H1 (cell line): ENCODE results near the gene ASXL1. TPM values are rescaled to one million over a fixed set of nuclear protein-coding genes. Genes with fewer than 3 reads are reported as not detected.
A peak's percentile ranks its signal among the peaks of the same experiment; 100 is the strongest.

Source experiments
- CTCF ChIA-PET: fragments of 300-600 bp; sonication (Branson Sonifier 250); formaldehyde crosslinking; loops from one replicate; lab custom pipeline; 2021; ENCODE audit not compliant: partially characterized antibody; lab: Charles Lee
- POLR2A ChIA-PET: fragments of 300-600 bp; sonication (Branson Sonifier 250); formaldehyde crosslinking; loops from one replicate; lab custom pipeline; 2021; ENCODE audit warnings: inconsistent platforms; ENCODE audit not compliant: partially characterized antibody; lab: Charles Lee
- DNase-seq, 2 experiments: peaks; one replicate each; pipeline versions ENCODE4 v3.0.0 to v3.0.0-alpha.2; 2010 to 2022; ENCODE audit warnings: low spot score in 2 of 2, low read depth in 1 of 2, mixed read lengths in 1 of 2
- FAIRE-seq: peaks from 2 replicates; lab custom pipeline; 2011; peaks lifted over from hg19 to GRCh38; lab: Jason Lieb, UNC
- H2AFZ ChIP-seq: 2 replicates; pipeline ENCODE4 v1.8.1; 2012; ENCODE audit warnings: low read length, inconsistent platforms
- H2AK5ac ChIP-seq: 2 replicates; pipeline ENCODE4 v1.6.1; 2013; ENCODE audit warnings: low read depth, low read length
- H2BK120ac ChIP-seq: replicated peaks from 2 replicates; pipeline ENCODE3; 2013; ENCODE audit warnings: low read depth, low read length, inconsistent platforms
- H2BK12ac ChIP-seq: 2 replicates; pipeline ENCODE4 v1.6.1; 2013; ENCODE audit warnings: low read depth, low read length
- H2BK15ac ChIP-seq: 2 replicates; pipeline ENCODE4 v1.6.1; 2013; ENCODE audit warnings: low read length
- H2BK20ac ChIP-seq: 2 replicates; pipeline ENCODE4 v1.6.1; 2013; ENCODE audit warnings: low read length
- H2BK5ac ChIP-seq: 2 replicates; pipeline ENCODE4 v1.6.1; 2013; ENCODE audit warnings: low read depth, low read length
- H3K14ac ChIP-seq: 2 replicates; pipeline ENCODE4 v1.6.1; 2013; ENCODE audit warnings: inconsistent platforms; ENCODE audit not compliant: insufficient read length
- H3K18ac ChIP-seq: 2 replicates; pipeline ENCODE4 v1.6.1; 2013; ENCODE audit warnings: low read length; ENCODE audit errors: extremely low read depth
- H3K23ac ChIP-seq: 2 replicates; pipeline ENCODE4 v1.6.1; 2013; ENCODE audit warnings: inconsistent platforms; ENCODE audit not compliant: insufficient read length
- H3K23me2 ChIP-seq: 2 replicates; pipeline ENCODE4 v1.6.1; 2013; ENCODE audit warnings: low read depth, low read length
- H3K27ac ChIP-seq: 2 replicates; pipeline ENCODE4 v1.6.1; 2011; ENCODE audit warnings: low read depth, low read length, inconsistent platforms
- H3K27me3 ChIP-seq, 4 experiments: replicated peaks in 1 of 4; 1 replicate in 1 of 4; 2 replicates in 3 of 4; pipeline versions ENCODE4 v1.6.1 to v1.8.1; 2011 to 2013; ENCODE audit warnings: low read length in 3 of 4, mild to moderate bottlenecking in 3 of 4, inconsistent platforms in 2 of 4, mixed read lengths in 2 of 4, moderate library complexity in 1 of 4; ENCODE audit not compliant: control insufficient read depth in 3 of 4, insufficient read depth in 3 of 4; ENCODE audit errors: extremely low read depth in 1 of 4
- H3K36me3 ChIP-seq, 4 experiments: 2 replicates each; pipeline versions ENCODE4 v1.6.1 to v1.8.1; 2011 to 2013; ENCODE audit warnings: mild to moderate bottlenecking in 4 of 4, low read length in 3 of 4, moderate library complexity in 2 of 4, control low read depth in 1 of 4, inconsistent platforms in 1 of 4; ENCODE audit not compliant: insufficient read depth in 4 of 4, control insufficient read depth in 2 of 4
- H3K4ac ChIP-seq: replicated peaks from 2 replicates; pipeline ENCODE3; 2013; ENCODE audit warnings: low read length, low read depth, mixed read lengths, inconsistent platforms; ENCODE audit not compliant: insufficient read length
- H3K4me1 ChIP-seq, 4 experiments: replicated peaks in 1 of 4; 1 replicate in 1 of 4; 2 replicates in 3 of 4; pipeline versions ENCODE4 v1.6.1 to v1.8.1; 2011 to 2013; ENCODE audit warnings: low read length in 3 of 4, inconsistent platforms in 2 of 4, mixed read lengths in 1 of 4; ENCODE audit not compliant: insufficient read depth in 4 of 4, control insufficient read depth in 3 of 4
- H3K4me2 ChIP-seq, 2 experiments: 2 replicates each; pipeline versions ENCODE4 v1.6.1 to v1.8.1; 2011 to 2013; ENCODE audit warnings: low read depth in 2 of 2, low read length in 2 of 2, control low read depth in 1 of 2, inconsistent platforms in 1 of 2, mild to moderate bottlenecking in 1 of 2; ENCODE audit not compliant: insufficient read depth in 1 of 2
- H3K4me3 ChIP-seq, 4 experiments: fragments of 200-600, 300-600 bp in 1 of 4; sonication (generic), shearing (Covaris generic), sonication (Bioruptor Twin) in 1 of 4; 2 replicates each; pipeline versions ENCODE4 v1.5.1 to v1.8.1; 2011 to 2016; ENCODE audit warnings: low read length in 4 of 4, low read depth in 3 of 4, control low read depth in 2 of 4, inconsistent platforms in 2 of 4, mild to moderate bottlenecking in 2 of 4, mixed read lengths in 1 of 4, moderate library complexity in 1 of 4; ENCODE audit not compliant: insufficient read depth in 2 of 4; ENCODE audit errors: extremely low read depth in 1 of 4
- H3K56ac ChIP-seq: replicated peaks from 2 replicates; pipeline ENCODE3; 2013; ENCODE audit warnings: low read depth, mild to moderate bottlenecking, mixed read lengths, low read length, inconsistent platforms; ENCODE audit not compliant: insufficient read length
- H3K79me1 ChIP-seq: 2 replicates; pipeline ENCODE4 v1.6.1; 2013; ENCODE audit warnings: low read depth, low read length, control low read depth
- H3K79me2 ChIP-seq, 2 experiments: 2 replicates each; pipeline versions ENCODE4 v1.6.1 to v1.8.1; 2012 to 2013; ENCODE audit warnings: low read length in 2 of 2, mild to moderate bottlenecking in 2 of 2, inconsistent platforms in 1 of 2; ENCODE audit not compliant: insufficient read depth in 2 of 2, control insufficient read depth in 1 of 2
- H3K9ac ChIP-seq, 4 experiments: replicated peaks in 1 of 4; 1 replicate in 1 of 4; 2 replicates in 3 of 4; pipeline versions ENCODE4 v1.6.1 to v1.8.1; 2011 to 2013; ENCODE audit warnings: low read depth in 3 of 4, low read length in 3 of 4, control low read depth in 2 of 4, mild to moderate bottlenecking in 2 of 4, moderate library complexity in 2 of 4, inconsistent platforms in 1 of 4; ENCODE audit errors: extremely low read depth in 1 of 4
- H3K9me3 ChIP-seq, 2 experiments: 2 replicates each; pipeline versions ENCODE4 v1.6.1 to v1.8.1; 2012 to 2013; ENCODE audit warnings: mild to moderate bottlenecking in 2 of 2, moderate library complexity in 2 of 2, control low read depth in 1 of 2, inconsistent platforms in 1 of 2, low read depth in 1 of 2, low read length in 1 of 2, mixed read lengths in 1 of 2; ENCODE audit not compliant: insufficient read depth in 2 of 2
- H4K20me1 ChIP-seq, 2 experiments: replicated peaks in 1 of 2; 2 replicates each; pipeline versions ENCODE3 to v1.8.1; 2011 to 2013; ENCODE audit warnings: inconsistent platforms in 2 of 2, low read length in 2 of 2, mild to moderate bottlenecking in 1 of 2; ENCODE audit not compliant: insufficient read depth in 2 of 2, control insufficient read depth in 1 of 2
- H4K5ac ChIP-seq: 2 replicates; pipeline ENCODE4 v1.6.1; 2013; ENCODE audit warnings: low read length, low read depth, mixed read lengths, inconsistent platforms; ENCODE audit not compliant: insufficient read length
- H4K8ac ChIP-seq: 2 replicates; pipeline ENCODE4 v1.8.0; 2013; ENCODE audit warnings: mild to moderate bottlenecking, moderate library complexity, low read length, inconsistent platforms; ENCODE audit not compliant: insufficient read depth; ENCODE audit errors: extremely low read depth
- H4K91ac ChIP-seq: replicated peaks from 2 replicates; pipeline ENCODE3; 2013; ENCODE audit warnings: low read length, mixed read lengths, inconsistent platforms; ENCODE audit not compliant: insufficient read length
- CTBP2 ChIP-seq: IDR thresholded peaks from 2 replicates; pipeline ENCODE4 v1.7.0; 2011; ENCODE audit warnings: borderline replicate concordance, mild to moderate bottlenecking, moderate library complexity, mixed read lengths, low read length; ENCODE audit not compliant: insufficient read depth, insufficient read length
- JUND ChIP-seq: IDR thresholded peaks from 2 replicates; pipeline ENCODE4 v1.6.1; 2011; ENCODE audit warnings: mild to moderate bottlenecking, improper control_type of control experiment, low read length
- KDM1A ChIP-seq: fragments of 200-600, 300-600 bp; sonication (generic); IDR thresholded peaks from 2 replicates; pipeline ENCODE4 v1.7.1; 2016; ENCODE audit warnings: mild to moderate bottlenecking, low read length, borderline replicate concordance
- SAP30 ChIP-seq: fragments of 300-600 bp; sonication (generic); IDR thresholded peaks from 2 replicates; pipeline ENCODE4 v1.7.1; 2012; ENCODE audit warnings: low read length, moderate library complexity, mild to moderate bottlenecking, inconsistent platforms; ENCODE audit not compliant: insufficient read depth, insufficient replicate concordance
- SIX5 ChIP-seq: IDR thresholded peaks from 2 replicates; pipeline ENCODE4 v1.6.1; 2011; ENCODE audit warnings: mild to moderate bottlenecking, low read depth, low read length
- SP1 ChIP-seq: IDR thresholded peaks from 2 replicates; pipeline ENCODE4 v1.6.1; 2011; ENCODE audit warnings: low read depth, low read length
- TAF7 ChIP-seq: optimal IDR thresholded peaks from 2 replicates; pipeline ENCODE3; 2011; ENCODE audit warnings: low read depth, mild to moderate bottlenecking, inconsistent platforms, low read length, moderate library complexity, borderline replicate concordance
- WGBS, 2 experiments: shearing (Covaris generic) in 1 of 2; methylation state at CpG; one replicate each; pipeline versions ENCODE4 v1.1.6 to v1.1.7; 2013 to 2015; ENCODE audit warnings: low lambda C conversion rate in 2 of 2, mixed read lengths in 2 of 2, inconsistent platforms in 1 of 2, low coverage in 1 of 2, missing lambda C conversion rate in 1 of 2; ENCODE audit not compliant: insufficient replicate concordance in 2 of 2, insufficient coverage in 1 of 2, insufficient read length in 1 of 2; ENCODE audit errors: extremely low coverage in 1 of 2, missing lambda C conversion rate in 1 of 2; 5-methylcytosine and 5-hydroxymethylcytosine counted together
- polyA plus RNA-seq, 7 experiments: library from polyadenylated mRNA; depleted of rRNA in 3 of 7; stranded (reverse) in 5 of 7; unstranded in 2 of 7; fragments of >200 nt in 5 of 7; fragments of 200-250 nt in 2 of 7; gene quantifications; 1 replicate in 5 of 7; 2 replicates in 1 of 7; 4 replicates in 1 of 7; pipeline versions ENCODE4 v1.2.1 to v1.2.3, GENCODE V29; 2011 to 2013; ENCODE audit warnings: missing spikeins in 2 of 7, mixed read lengths in 2 of 7
- total RNA-seq: library from RNA; stranded (reverse); fragmentation: NEBNext Ultra II Directional; extraction: Animal tissue kit (Norgen Biotek cat#: 25700); gene quantifications from 2 replicates; pipeline ENCODE4 v1.2.1, GENCODE V29; 2021
- TF ChIP-seq, protein P1 (sequence below): IDR thresholded peaks from 2 replicates; pipeline ENCODE4 v1.6.1; 2012; ENCODE audit warnings: low read length, inconsistent platforms
- TF ChIP-seq, protein P2 (sequence below), 3 experiments: IDR thresholded peaks; 1 replicate in 2 of 3; 2 replicates in 1 of 3; pipeline versions ENCODE4 v1.5.1 to v1.6.1; 2011; ENCODE audit warnings: low read length in 3 of 3, mild to moderate bottlenecking in 3 of 3, inconsistent platforms in 2 of 3, low read depth in 1 of 3, moderate library complexity in 1 of 3; ENCODE audit not compliant: insufficient read depth in 1 of 3; ENCODE audit errors: control extremely low read depth in 1 of 3

Gene ASXL1
- total and polyA plus RNA-seq, 2 of the 8 experiments (the other 6 are each of a cell fraction or from before 2014, with no cell fraction given): 10.6 to 26.5 TPM

DNA sequence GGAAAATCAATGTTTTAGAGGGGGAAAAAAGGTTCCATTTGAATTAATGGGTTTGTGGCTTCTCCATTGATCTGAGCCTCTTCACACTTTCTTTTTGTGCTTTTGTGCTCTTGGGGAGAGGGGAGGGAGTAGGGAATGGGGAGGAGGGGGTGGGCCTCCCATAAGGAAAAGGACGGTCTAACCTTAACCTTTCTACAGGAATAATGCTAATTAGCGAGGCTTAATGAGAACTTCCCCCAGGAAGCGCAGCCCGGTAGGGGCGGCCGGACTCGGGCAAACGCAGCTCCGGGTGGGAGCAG lies 124.0 kb downstream of the ASXL1 start:
- H3K18ac ChIP-seq: no peak overlapping the region
- no peak overlapping the region for H3K14ac ChIP-seq
- H3K9me3 ChIP-seq: no peaks in the 10 kb centered on the region
- 0% methylated on average over 8 of the region's 9 CpGs; no CpG with 5 or more reads in 1 of the 2 experiments for WGBS, 2 experiments
- H2AK5ac ChIP-seq: no peak overlapping the region
- peaks cover 14 to 20% (median 15%) of the 10 kb centered on the region in 4 experiments for H3K4me1 ChIP-seq
- FAIRE-seq: no peak
- no peak overlapping the region for H4K5ac ChIP-seq
- peaks cover 16% of the 10 kb centered on the region for H3K79me1 ChIP-seq
- ChIA-PET CTCF (interaction anchor here (1.1 to 3.5 kb wide), 4 partner anchors 11 to 27 kb away, joined by 3 to 16 read pairs (median 8); no protein-coding TSS in a partner anchor), POLR2A (interaction anchor here (1.4 to 4.8 kb wide), 2 partner anchors 14 to 27 kb away, joined by 5 to 21 read pairs; no protein-coding TSS in a partner anchor)
- no peak overlapping the region for H4K91ac ChIP-seq
- no peak overlapping the region; the same call in 1 of the 2 replicates for H2BK5ac ChIP-seq
- no peak overlapping the region for H2BK15ac ChIP-seq
- peak overlapping the region; percentile 42 for H3K56ac ChIP-seq
- no peak overlapping the region for H3K23ac ChIP-seq
- no peak overlapping the region for H2AFZ ChIP-seq
- H3K27ac ChIP-seq: no peak overlapping the region
- H3K9ac ChIP-seq: no peak overlapping the region; a peak in 1 of 7 replicates
- no peak overlapping the region for H3K4ac ChIP-seq
- H2BK120ac ChIP-seq: no peak overlapping the region
- no peaks in the 10 kb centered on the region for H3K27me3 ChIP-seq
- H2BK12ac ChIP-seq: no peak overlapping the region
- H2BK20ac ChIP-seq: no peak overlapping the region
- peaks cover 12 to 35% of the 10 kb centered on the region in 2 experiments for H4K20me1 ChIP-seq
- H3K4me2 ChIP-seq: peak overlapping the region; percentile 53 to 59
- H3K36me3 ChIP-seq: no peaks in the 10 kb centered on the region
- no peak for DNase-seq
- H3K79me2 ChIP-seq: peaks cover 32 to 49% of the 10 kb centered on the region in 2 experiments
- peaks cover 8% of the 10 kb centered on the region; the same call in 1 of the 2 replicates for H3K23me2 ChIP-seq
- no peak overlapping the region for H4K8ac ChIP-seq
- peak overlapping the region; percentile 67 to 90 (median 80) for H3K4me3 ChIP-seq
- TF ChIP-seq, protein P1, sequence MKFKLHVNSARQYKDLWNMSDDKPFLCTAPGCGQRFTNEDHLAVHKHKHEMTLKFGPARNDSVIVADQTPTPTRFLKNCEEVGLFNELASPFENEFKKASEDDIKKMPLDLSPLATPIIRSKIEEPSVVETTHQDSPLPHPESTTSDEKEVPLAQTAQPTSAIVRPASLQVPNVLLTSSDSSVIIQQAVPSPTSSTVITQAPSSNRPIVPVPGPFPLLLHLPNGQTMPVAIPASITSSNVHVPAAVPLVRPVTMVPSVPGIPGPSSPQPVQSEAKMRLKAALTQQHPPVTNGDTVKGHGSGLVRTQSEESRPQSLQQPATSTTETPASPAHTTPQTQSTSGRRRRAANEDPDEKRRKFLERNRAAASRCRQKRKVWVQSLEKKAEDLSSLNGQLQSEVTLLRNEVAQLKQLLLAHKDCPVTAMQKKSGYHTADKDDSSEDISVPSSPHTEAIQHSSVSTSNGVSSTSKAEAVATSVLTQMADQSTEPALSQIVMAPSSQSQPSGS: no peak
- TF ChIP-seq JUND (no peak), SAP30 (no peak), CTBP2 (no peak), TAF7 (no peak), SIX5 (no peak), KDM1A (peak; percentile 54; the same call in 1 of the 2 replicates), SP1 (0 out of 2 replicates have a peak, but pooled peaks have one; percentile 36)
- TF ChIP-seq, protein P2, sequence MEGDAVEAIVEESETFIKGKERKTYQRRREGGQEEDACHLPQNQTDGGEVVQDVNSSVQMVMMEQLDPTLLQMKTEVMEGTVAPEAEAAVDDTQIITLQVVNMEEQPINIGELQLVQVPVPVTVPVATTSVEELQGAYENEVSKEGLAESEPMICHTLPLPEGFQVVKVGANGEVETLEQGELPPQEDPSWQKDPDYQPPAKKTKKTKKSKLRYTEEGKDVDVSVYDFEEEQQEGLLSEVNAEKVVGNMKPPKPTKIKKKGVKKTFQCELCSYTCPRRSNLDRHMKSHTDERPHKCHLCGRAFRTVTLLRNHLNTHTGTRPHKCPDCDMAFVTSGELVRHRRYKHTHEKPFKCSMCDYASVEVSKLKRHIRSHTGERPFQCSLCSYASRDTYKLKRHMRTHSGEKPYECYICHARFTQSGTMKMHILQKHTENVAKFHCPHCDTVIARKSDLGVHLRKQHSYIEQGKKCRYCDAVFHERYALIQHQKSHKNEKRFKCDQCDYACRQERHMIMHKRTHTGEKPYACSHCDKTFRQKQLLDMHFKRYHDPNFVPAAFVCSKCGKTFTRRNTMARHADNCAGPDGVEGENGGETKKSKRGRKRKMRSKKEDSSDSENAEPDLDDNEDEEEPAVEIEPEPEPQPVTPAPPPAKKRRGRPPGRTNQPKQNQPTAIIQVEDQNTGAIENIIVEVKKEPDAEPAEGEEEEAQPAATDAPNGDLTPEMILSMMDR (IDR thresholded peaks at IDR 0.05; ENCODE audit: control extremely low read depth in 1 of 3, insufficient read depth in 1 of 3, low read depth in 1 of 3, low read length in 3 of 3): no peak
